Rectal smooth muscle tissue (tissue), 1 donor: ENCODE measurements around the gene PRSS38.

ENCODE experiments used
- H3K27ac ChIP-seq: one replicate; pipeline ENCODE4 v1.7.0; 2013; ENCODE audit warnings: low read depth, low read length, inconsistent platforms
- H3K27me3 ChIP-seq: one replicate; pipeline ENCODE4 v1.7.0; 2013; ENCODE audit warnings: low read length; ENCODE audit not compliant: control insufficient read depth, insufficient read depth
- H3K36me3 ChIP-seq: one replicate; pipeline ENCODE4 v1.7.0; 2013; ENCODE audit warnings: low read length; ENCODE audit not compliant: control insufficient read depth, insufficient read depth
- H3K4me1 ChIP-seq: one replicate; pipeline ENCODE4 v1.7.0; 2013; ENCODE audit warnings: low read length; ENCODE audit not compliant: control insufficient read depth, insufficient read depth
- H3K4me3 ChIP-seq: one replicate; pipeline ENCODE4 v1.7.0; 2013; ENCODE audit warnings: low read length
- H3K9ac ChIP-seq: one replicate; pipeline ENCODE4 v1.7.0; 2013; ENCODE audit warnings: low read length

Gene PRSS38

DNA sequence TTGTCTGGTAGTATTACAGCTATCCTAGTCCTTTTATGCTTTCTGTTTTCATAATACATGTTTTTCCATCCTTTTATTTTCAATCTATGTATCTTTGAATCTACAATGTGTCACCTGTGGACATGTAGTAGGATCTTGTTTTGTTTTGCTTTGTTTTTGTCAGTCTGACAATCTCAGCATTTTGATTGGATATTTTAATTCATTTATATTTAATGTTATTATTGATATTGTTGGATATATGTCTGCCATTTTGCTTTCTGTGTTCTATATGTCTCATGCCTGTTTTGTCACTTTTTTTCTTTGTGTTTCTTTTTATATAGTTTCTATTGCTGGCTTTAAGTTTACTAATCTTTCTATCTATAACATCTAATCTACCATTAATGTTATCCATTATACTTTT, 11.5 kb upstream of the PRSS38 start:
- H3K4me3 ChIP-seq, result no peak overlapping the region
- no peak overlapping the region for H3K27ac ChIP-seq
- H3K4me1 ChIP-seq, result peaks cover 3% of the 10 kb centered on the region
- no peaks in the 10 kb centered on the region for H3K27me3 ChIP-seq
- H3K36me3 ChIP-seq, result no peaks in the 10 kb centered on the region
- no peak overlapping the region for H3K9ac ChIP-seq

DNA sequence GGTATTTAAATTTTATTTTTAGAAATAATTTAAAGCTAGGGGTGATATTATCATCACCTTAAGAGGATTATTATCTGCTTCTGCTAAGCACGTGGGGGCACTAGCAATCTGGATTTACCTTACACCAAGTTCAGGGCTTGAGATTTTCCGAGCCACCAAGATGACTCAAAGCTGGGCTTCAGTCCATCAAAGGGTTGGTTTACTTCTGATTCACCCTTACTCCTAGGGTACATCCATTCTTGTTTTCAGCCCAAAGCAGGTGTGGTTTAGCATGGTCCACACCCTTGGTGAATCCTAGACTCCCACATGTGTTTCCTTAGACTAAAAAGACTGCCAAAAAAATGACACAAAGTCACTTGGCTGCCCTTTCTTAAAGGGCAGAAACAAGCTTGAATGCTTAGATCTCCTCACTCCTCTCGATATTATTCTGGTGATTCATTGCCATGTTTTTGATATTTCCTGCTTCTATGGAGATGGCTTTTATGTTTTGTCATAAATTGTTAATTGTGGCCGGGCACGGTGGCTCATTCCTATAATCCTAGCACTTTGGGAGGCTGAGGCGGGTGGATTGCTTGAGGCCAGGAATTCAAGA, 9.8 kb upstream of the PRSS38 start:
- no peaks in the 10 kb centered on the region for H3K27me3 ChIP-seq
- H3K36me3 ChIP-seq, result no peaks in the 10 kb centered on the region

GRCh38 chr1:227808566-227808965, 6.9 kb upstream of the PRSS38 start:
- Histone ChIP-seq H3K4me3 (no peak overlapping the region), H3K27ac (no peak overlapping the region), H3K4me1 (peaks cover 3% of the 10 kb centered on the region), H3K27me3 (no peaks in the 10 kb centered on the region), H3K9ac (no peak overlapping the region), H3K36me3 (no peaks in the 10 kb centered on the region)

More for the DNA sequence above, 9.8 kb upstream of the PRSS38 start:
- H3K4me1 ChIP-seq, result peaks cover 3% of the 10 kb centered on the region
- no peak overlapping the region for H3K9ac ChIP-seq
- no peak overlapping the region for H3K4me3 ChIP-seq
- H3K27ac ChIP-seq, result no peak overlapping the region

DNA sequence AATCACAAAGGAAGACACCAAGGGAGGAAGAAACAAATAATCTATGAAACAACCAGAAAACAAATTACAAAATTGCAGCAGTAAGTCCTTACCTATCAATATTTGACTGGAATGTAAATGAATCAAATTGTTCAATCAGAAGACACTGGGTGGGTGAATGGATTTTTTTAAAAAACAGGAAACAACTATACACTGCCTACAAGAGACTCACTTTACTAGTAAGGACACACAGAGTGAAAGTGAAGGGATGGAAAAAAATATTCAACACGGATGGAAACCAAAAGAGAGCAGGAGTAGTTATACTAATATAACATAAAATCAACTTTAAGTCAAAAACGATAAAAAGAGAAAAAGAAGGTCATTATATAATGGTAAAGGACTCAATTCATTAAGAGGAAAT, 6.4 kb upstream of the PRSS38 start:
- Histone ChIP-seq H3K9ac (no peak overlapping the region), H3K27ac (no peak overlapping the region), H3K36me3 (no peaks in the 10 kb centered on the region), H3K27me3 (no peaks in the 10 kb centered on the region), H3K4me3 (no peak overlapping the region), H3K4me1 (peaks cover 3% of the 10 kb centered on the region)

- Histone ChIP-seq H3K9ac (no peak overlapping the region), H3K27me3 (no peaks in the 10 kb centered on the region), H3K4me1 (no peaks in the 10 kb centered on the region), H3K4me3 (no peak overlapping the region), H3K36me3 (no peaks in the 10 kb centered on the region), H3K27ac (no peak overlapping the region)
Measured at GRCh38 chr1:227813962-227814361, 1.5 kb upstream of the PRSS38 start.

DNA sequence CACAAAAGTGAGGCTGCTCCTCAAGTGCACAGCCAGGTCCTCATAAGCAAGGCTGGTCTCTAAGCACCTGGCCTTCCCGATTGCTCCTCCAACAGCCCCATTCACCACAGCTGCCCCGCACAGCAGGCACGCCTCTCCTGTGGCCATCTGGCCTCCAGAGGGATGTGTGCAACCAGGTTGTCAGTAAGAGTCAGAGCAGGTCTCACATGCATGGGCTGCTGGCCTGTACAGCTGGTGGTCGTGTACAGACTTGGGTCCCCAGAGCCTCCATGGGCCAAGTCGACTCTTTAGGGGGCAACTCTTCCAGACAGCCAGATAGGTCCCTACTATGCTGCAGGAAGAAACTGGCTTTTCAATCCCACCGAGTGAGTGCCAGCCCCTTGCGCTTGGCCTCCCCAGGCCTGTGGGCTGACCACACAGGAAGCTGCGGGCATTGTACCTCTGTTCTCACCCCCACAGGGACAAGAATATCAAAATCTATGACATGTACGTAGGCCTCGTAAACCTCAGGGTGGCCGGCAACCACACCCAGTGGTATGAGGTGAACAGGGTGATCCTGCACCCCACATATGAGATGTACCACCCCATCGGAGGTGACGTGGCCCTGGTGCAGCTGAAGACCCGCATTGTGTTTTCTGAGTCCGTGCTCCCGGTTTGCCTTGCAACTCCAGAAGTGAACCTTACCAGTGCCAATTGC, 1.4 kb downstream of the PRSS38 start:
- Histone ChIP-seq H3K9ac (no peak overlapping the region), H3K27ac (no peak overlapping the region), H3K4me1 (no peaks in the 10 kb centered on the region), H3K36me3 (no peaks in the 10 kb centered on the region), H3K27me3 (no peaks in the 10 kb centered on the region), H3K4me3 (no peak overlapping the region)

- no peak overlapping the region for H3K9ac ChIP-seq
- no peaks in the 10 kb centered on the region for H3K36me3 ChIP-seq
Measured at GRCh38 chr1:227823537-227823936, 8.1 kb downstream of the PRSS38 start.

DNA sequence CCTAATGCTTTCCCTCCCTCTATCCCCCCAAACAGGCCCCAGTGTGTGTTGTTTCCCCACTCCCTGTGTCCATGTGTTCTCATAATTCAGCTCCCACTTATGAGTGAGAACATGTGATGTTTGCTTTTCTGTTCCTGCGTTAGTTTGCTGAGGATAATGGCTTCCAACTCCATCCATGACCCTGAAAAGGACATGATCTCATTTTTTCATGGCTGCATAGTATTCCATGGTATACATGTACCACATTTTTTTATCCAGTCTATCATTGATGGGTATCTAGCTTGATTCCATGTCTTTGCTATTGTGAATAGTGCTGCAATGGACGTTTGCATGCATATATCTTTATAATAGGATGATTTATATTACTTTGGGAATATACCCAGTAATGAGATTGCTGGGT, 8.7 kb downstream of the PRSS38 start:
- Histone ChIP-seq H3K4me1 (no peaks in the 10 kb centered on the region), H3K4me3 (no peak overlapping the region), H3K27ac (no peak overlapping the region), H3K36me3 (no peaks in the 10 kb centered on the region), H3K27me3 (no peaks in the 10 kb centered on the region), H3K9ac (no peak overlapping the region)

More at GRCh38 chr1:227823537-227823936, 8.1 kb downstream of the PRSS38 start:
- no peak overlapping the region for H3K27ac ChIP-seq
- no peaks in the 10 kb centered on the region for H3K27me3 ChIP-seq
- no peaks in the 10 kb centered on the region for H3K4me1 ChIP-seq
- H3K4me3 ChIP-seq, result no peak overlapping the region

GRCh38 chr1:227828786-227829185, 13.3 kb downstream of the PRSS38 start:
- Histone ChIP-seq H3K27me3 (no peaks in the 10 kb centered on the region), H3K9ac (no peak overlapping the region), H3K36me3 (no peaks in the 10 kb centered on the region), H3K27ac (no peak overlapping the region), H3K4me1 (no peaks in the 10 kb centered on the region), H3K4me3 (no peak overlapping the region)

- Histone ChIP-seq H3K27me3 (no peaks in the 10 kb centered on the region), H3K9ac (no peak overlapping the region), H3K36me3 (no peaks in the 10 kb centered on the region)
Measured at GRCh38 chr1:227838181-227838580, 22.7 kb downstream of the PRSS38 start.

DNA sequence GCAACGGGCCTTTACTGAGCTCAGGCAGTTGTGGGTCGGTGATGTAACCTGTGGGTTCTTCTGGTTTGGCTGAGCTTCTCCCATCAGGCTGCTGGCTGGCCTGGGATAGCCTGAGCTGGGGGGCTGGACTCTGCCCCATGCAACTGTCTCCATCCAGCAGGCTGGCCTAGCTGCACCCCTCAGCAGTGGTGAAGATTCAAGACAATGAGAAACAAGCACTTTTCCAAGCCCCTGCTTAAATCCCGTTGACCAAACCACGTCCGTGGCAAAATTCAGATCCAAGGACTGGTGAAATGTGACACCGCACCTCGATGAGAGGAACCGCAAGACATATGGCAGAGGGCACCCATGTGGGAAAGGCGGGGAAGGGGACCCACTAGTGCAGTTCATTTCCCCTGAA, 25.6 kb downstream of the PRSS38 start:
- no peaks in the 10 kb centered on the region for H3K36me3 ChIP-seq
- H3K27me3 ChIP-seq, result no peaks in the 10 kb centered on the region
- H3K4me1 ChIP-seq, result no peaks in the 10 kb centered on the region
- no peak overlapping the region for H3K9ac ChIP-seq
- no peak overlapping the region for H3K4me3 ChIP-seq
- H3K27ac ChIP-seq, result no peak overlapping the region

More at GRCh38 chr1:227838181-227838580, 22.7 kb downstream of the PRSS38 start:
- Histone ChIP-seq H3K4me3 (no peak overlapping the region), H3K27ac (no peak overlapping the region), H3K4me1 (no peaks in the 10 kb centered on the region)

- Histone ChIP-seq H3K36me3 (no peaks in the 10 kb centered on the region), H3K27ac (no peak overlapping the region), H3K9ac (no peak overlapping the region), H3K27me3 (no peaks in the 10 kb centered on the region), H3K4me1 (no peaks in the 10 kb centered on the region), H3K4me3 (no peak overlapping the region)
Measured at GRCh38 chr1:227844320-227845146, 29.1 kb downstream of the PRSS38 start.
